HEK293T (cell line): ENCODE results near the gene TNKS2.

Experiments
- BHLHE40 ChIP-seq: fragments of 450-650 bp; IDR thresholded peaks from 2 replicates; pipeline ENCODE4 v1.6.1; 2016; ENCODE audit warnings: mild to moderate bottlenecking, moderate library complexity, borderline replicate concordance
- NFRKB ChIP-seq: fragments of 450-650 bp; IDR thresholded peaks from 2 replicates; pipeline ENCODE4 v1.6.1; 2016; ENCODE audit warnings: mild to moderate bottlenecking, moderate library complexity
- TARDBP ChIP-seq: fragments of 450-650 bp; IDR thresholded peaks from 2 replicates; pipeline ENCODE4 v1.6.1; 2016

- TF ChIP-seq NFRKB, result no peak
- TF ChIP-seq TARDBP, result no peak
- no peak for TF ChIP-seq BHLHE40
Observed at GRCh38 chr10:91768123-91768522, 30.1 kb upstream of the TNKS2 start.
